ENCODE results near the gene CDK10.
"Not testable (repeated sequence)": the region's sequence is repeated elsewhere in the genome, so short reads cannot be mapped to it uniquely, and the experiment has no call there.

CDK10 gene, protein sequence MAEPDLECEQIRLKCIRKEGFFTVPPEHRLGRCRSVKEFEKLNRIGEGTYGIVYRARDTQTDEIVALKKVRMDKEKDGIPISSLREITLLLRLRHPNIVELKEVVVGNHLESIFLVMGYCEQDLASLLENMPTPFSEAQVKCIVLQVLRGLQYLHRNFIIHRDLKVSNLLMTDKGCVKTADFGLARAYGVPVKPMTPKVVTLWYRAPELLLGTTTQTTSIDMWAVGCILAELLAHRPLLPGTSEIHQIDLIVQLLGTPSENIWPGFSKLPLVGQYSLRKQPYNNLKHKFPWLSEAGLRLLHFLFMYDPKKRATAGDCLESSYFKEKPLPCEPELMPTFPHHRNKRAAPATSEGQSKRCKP

DNA sequence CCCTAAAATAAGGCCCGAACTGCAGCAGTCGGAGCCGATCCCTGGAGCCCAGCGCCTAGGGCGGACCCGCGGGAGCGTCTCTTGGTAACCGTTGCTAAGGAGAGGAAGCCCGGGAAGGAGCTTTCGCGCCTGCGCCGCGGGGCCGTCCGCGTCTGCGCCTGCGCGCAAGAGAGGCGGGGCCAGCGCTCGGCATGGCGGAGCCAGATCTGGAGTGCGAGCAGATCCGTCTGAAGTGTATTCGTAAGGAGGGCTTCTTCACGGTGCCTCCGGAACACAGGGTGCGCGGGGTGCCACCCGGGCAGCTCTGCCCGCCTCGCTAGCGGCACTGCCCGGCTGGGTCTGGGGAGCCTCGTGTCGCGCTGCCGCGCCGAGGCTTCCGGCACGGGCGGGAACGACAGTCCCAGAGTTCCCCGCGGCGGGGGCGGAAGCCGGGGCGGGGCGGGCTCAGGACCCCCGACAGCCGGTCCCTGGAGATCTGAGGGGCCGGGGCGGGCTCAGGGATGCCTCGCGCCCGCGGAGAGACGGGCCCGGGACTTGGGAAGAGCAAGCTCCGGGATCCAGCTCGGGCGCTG is at the start of gene CDK10:
Gene CDK10 (plus strand): TSS at position 170 of the 572 bp plus-strand sequence. CDS start 22 bp downstream, at position 192.
- peak; percentile 82 to 87 for DNase-seq (ENCODE audit: low read depth in 2 of 2)

DNA sequence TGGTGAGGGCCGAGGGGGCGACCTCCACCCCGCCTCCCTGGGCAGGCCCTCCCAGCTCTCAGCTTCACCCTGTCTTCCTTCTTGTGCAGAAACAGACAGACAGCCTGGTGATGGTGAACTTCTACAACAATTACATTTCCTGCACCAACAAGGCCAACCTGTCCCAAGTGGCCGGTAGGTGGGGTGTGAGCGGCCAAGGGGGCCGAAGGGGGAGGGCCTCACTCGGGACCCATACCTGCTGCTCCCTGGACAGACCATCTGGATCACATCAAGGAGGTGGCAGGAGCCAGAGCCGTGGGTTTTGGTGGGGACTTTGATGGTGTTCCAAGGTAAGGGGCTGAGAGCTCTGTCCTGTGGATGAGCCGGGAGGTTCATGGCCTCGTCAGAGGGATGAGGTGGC is 49.1 kb upstream of the CDK10 start:
- DNase-seq (ENCODE audit: low read depth in 2 of 2), result no peak

DNA sequence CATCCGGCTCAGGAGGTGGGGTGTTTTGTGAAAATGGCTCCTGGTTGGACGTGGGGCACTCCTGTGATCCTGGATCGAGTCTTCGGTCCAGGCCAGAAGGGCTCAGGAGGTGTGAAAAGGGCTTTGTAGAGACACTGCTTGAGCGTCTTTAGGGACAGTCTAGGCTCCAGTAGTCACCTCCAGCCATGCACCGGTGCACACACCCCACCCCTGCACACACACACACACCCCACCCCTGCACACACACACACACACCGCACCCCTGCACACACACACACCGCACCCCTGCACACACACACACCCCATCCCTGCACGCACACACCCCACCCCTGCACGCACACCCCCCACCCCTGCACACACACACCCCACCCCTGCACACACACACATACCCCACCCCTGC is 48.0 kb upstream of the CDK10 start:
- DNase-seq (ENCODE audit: low read depth in 2 of 2), result no peak

DNA sequence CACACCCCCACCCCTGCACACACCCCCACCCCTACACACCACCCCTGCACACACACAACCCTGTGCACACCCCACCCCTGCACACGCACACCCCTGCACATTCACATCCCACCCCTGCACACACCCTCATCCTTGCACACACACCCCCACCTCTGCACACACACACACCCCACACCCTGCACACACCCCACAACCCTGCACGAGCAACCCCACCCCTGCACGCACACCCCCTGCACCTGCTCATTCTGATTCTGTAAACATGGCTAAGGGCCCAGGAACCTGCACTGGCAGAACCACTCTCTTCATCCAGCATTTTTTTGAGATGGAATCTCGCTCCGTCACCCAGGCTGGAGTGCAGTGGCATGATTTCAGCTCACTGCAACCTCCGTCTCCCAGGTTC is 47.1 kb upstream of the CDK10 start:
- DNase-seq (ENCODE audit: low read depth in 2 of 2), result no peak

DNA sequence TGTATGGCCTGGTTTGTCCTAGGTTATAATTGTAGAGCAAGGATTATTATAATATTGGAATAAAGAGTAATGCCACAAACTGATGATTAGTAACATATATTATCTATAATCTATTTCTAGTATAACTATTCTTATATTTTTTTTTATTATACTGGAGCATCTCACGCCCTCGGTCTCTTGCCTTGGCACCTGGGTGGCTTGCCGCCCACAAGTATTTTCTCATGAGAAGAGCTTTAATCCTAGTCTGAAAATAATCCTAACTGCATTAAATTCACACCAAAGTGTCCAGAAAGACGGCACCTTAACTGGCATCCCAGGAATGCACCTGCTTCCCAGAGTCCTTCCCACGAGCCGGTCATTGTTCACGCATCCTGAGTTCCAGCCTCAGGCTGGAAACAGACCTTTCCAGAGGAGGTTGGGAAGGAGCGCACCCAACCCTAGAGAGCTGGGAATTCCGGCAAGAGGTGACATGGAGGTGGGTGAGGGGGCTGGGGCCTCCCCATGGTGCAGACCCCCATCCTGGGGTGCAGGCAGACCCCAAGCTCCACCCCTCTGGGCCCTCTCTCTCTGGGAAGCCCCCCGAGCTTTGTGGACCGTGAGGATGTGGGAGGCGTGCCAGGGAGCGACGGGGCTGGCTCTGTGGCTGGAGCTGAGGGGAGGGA is 44.9 kb upstream of the CDK10 start:
- DNase-seq (ENCODE audit: low read depth in 2 of 2), result no peak

DNA sequence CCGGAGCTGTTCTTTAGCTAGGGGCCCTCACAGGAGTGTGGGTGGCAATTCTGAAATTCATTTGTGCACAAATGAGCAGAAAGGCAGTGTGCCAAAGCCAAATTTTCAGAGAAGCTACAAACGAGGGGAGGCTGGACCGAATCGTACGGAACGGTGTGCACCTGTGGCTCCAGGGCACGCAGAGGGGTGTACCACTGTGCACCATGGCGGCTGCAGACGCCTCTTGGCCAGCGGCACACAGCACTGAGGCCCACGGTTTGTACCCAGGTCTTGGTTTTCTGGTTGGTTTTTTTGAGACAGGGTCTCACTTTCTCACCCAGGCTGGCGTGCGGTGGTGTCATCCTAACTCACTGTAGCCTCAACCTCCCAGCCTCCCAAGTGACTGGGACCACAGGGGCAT is 43.9 kb upstream of the CDK10 start:
- no peak for DNase-seq (ENCODE audit: low read depth in 2 of 2)

DNA sequence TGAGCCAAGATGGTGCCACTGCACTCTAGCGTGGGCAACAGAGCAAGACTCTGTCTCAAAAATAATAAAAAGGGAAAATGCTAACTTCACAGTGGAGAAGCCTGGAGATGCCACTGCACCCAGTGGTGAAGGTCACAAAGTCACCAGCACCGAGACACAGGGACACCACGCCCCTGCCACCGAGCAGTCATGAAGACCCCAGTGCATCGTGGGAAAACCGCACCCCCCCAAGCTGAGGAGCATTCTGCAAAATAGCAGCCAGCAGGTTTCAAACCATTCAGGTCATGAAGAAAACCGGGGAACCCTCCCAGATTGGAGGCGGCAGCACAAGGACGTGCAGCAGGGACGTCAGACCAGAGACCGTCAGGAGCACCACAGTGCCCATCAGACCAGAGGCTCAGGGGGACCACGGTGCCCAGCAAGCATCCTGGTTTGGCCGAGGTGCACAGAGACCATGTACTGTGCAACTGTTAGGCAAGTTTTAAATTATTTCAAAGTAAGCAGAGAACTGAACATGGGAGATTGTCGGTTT is 42.7 kb upstream of the CDK10 start:
- DNase-seq (ENCODE audit: low read depth in 2 of 2), result no peak

DNA sequence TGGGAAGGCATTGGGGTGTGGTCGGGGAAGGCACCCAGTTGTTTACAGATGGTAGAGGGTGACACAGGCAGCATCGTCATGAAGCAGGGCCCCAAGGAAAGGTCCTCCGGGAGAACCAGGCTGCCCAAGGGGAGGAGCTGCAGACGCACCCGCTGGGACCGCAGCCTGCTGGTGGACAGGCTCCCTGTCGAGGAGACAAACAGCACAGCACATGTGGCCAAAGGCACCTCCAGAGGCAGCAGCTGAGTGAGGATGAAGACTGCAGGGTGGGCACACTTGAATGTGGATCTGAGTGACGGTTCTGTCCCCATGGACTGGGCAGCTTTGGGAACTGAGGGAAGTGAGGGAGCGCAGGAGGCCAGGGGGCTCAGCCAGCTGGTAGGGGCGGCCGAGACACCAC is 41.4 kb upstream of the CDK10 start:
- no peak for DNase-seq (ENCODE audit: low read depth in 2 of 2)

DNA sequence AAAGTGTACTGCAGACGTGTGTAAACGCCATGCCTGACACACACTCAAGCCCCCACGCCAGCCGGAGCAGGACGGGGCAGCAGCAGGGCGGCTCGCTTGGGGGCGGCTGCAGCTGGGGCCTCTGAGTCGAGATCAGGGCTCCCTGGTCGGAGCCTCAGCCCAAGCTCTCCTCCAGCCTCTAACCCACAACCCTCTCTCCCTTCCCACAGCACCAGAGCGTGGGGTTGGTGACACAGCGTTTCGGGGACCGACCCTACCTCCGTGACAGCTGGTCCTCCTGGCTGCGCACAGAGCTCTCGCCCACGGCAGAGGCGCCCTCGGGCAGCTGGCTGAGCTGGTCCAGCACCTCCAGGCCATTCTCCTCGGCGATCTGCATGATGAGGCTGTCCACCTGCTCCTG is 40.2 kb upstream of the CDK10 start:
- DNase-seq (ENCODE audit: low read depth in 2 of 2), result no peak

DNA sequence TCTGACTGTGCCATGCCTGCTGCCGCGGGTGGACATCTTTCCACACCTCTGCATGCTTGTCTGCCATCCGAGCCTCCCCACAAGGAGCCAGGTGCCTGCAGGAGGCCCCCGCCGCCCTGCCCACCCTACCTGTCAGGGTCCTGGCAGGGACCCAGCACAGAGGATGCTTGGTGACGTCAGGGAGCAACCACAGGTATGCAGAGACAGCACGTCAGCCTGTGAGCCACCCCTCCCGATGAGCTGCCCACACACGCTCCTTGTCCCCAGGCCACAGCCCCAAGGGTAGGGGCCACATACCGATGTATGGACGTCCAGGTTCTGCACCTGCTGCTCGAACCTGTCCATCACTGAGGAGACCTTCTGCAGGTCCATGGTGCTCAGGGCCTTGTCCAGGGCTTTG is 39.6 kb upstream of the CDK10 start:
- DNase-seq (ENCODE audit: low read depth in 2 of 2), result no peak

DNA sequence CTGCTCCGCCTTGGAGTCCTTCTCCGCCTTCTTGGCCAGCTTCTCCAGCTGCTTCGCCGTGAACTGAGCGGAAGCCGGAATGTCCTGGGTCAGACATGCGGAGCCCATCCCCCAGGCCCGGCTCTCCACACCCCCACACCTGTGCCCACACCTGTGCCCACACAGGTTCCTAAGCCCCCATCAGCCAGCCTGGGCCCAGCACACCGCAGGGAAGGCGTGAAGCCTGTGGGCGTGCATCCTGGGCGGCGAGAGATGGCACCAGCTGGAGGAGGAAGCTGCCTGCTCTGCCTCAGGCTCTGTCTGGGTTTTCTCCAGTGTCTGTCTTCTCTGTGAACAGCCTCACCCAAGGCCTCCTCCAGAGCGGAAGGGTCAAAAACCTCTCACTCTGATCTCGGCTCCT is 34.9 kb upstream of the CDK10 start:
- no peak for DNase-seq (ENCODE audit: low read depth in 2 of 2)

DNA sequence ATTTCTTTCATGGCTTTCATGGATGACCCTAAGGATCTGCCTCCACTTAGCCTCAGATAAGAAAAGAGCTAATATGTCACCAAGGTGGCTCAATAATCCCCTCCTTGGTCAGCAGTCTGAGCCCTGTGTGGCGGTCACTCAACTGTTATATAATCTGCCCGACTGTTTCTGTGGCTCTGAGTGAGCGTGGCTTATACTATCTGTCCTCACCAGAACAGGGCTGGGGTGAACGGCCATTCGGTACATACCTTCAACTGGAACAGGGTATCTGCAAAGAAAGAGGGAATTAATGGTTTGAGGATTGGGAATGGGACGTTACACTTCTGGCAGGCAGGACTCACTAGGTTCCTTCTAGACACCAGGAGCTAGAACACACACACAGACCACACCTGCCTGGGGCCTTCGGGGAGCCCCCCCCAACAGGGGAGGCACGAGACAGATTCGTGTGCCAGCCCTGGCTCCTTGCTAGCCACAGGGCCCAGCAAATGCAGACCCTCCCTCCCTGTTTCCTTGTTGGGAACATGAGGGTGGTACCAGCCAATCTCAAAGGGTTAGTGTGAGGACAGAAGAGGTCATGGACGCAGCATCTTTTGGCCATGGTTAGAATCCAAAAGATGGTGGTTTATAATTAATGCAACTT is 32.7 kb upstream of the CDK10 start:
- DNase-seq (ENCODE audit: low read depth in 2 of 2), result no peak

DNA sequence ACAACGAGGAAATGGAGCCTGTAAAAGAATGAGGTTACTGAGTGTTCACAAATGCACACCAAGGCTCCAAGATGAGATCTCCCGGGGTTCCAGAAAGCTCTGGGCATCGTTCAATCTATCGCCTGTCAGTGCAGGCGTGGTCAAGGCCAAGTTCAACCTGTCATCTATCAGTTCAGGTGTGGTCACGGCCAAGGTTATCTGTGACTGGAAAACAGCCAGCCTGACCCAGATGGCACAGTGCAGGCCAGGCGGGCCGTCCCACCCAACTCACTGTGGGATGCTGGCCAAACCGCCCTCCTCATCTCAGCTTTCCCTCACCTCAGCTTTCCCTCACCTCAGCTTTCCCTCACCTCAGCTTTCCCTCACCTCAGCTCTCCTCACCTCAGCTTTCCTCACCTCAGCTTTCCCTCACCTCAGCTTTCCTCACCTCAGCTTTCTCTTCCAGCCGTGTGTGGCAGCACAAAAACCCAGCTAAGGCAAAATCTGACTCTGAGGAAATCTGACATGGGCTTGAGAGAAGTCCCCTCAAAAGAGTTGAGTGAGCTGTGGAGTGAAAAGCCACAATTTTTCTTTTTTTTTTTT is 31.3 kb upstream of the CDK10 start:
- DNase-seq (ENCODE audit: low read depth in 2 of 2), result no peak

DNA sequence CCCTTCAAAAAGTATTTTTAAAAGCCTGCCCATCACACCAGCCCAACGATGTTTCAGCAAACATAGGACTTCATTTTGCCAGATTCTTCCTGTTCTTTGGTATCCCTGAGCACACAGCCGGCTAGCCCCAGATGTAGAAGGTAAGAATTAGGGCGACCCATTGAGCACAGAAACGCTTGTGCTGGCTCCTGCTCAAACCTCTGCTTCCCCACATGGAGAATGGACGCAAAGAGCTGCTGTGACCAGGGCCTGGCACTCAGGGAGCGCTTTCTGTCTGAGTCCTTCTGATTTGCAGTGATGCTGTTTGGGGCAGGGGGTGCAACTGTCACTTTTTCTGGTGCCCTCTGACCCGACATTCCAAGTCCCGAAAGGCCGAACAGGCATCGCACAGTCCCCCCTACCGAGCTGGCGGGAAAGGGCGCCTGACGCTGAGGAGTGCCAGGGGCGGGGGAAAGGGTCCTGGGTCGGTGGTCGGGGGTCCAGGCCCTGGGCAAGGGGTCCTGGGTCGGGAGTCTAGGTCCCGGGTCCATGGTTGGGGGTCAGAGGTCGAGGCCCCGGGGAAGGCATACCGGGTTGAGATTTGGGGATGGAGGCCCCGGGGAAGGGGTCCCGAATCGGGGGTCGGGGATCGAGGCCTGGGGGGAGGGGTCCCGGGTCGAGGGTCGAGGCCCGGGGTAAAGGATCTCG is 29.9 kb upstream of the CDK10 start:
- no peak for DNase-seq (ENCODE audit: low read depth in 2 of 2)

DNA sequence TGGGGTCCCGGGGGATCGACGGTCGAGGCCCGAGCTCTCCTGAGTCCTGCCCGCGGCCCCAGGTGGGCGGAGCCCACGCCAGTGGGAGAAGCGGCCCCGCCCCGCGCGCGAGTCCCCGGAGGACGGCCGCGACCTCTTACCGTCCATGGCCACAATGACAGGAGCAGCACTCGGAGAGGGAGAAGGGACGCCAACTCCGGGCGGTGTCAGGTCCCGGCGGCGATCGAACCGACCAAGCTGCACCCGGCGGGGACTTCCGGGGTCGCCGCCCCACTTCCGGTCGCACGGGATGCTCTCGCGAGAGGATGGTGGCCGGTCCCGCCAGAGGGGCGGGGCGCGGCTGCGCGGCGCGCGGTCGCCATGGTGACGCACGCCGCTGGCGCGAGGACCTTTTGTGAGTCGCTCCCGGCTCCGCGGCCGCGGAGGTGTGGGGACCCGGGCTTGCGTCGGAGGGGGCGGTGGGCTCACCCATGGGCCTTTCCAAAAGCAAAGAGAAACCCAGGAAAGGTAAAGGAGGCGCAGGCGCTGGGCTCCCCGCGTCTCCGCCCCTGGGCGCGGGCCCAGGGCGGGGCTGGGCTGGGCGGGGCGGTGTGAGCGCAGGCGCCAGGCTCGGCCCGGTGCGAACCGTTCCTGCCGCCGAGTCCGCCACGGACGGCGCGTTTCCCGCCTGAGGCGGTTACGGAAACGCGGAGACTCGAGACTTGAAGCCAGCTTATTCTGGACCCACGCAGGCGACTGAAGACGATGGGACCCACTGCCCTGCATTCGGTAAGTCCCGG is 28.9 kb upstream of the CDK10 start, which contains the start of the genes CHMP1A and SPATA33:
Gene CHMP1A (minus strand): TSS at position 267 of the 779 bp plus-strand sequence. CDS start 120 bp downstream, at position 147.
Gene SPATA33 (plus strand): TSS at position 395 of the 779 bp plus-strand sequence. CDS start 76 bp downstream, at position 471.
- DNase-seq (ENCODE audit: low read depth in 2 of 2), result peak; percentile 83 to 87

DNA sequence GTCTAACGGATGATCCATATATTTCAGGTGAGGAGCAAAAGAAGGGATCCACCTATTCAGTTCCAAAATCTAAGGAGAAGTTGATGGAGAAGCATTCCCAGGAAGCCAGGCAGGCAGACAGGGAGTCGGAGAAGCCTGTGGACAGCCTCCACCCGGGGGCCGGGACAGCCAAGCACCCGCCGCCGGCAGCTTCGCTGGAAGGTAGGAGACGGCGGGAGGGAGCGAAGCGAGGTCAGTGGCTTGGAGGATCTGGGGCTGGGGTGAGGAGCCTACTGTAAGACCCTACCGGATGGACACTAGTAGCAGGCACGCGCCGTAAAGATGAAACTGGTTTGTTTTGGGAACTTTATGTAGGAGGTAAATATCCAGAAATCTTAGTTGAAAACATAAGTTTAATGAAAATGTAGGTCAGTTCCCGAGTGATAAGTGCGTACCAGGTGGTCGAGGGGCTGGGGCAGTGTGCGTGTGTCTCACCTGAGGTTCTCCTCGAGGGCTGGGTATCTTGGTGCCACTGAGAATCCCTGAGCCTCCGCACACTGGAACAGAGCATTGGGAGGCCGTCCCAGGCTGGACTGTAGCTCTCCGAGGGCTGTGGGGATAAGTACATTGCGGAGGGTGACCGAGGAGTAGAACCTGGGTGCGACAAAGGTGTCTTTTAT is 28.1 kb upstream of the CDK10 start:
- DNase-seq (ENCODE audit: low read depth in 2 of 2), result no peak

DNA sequence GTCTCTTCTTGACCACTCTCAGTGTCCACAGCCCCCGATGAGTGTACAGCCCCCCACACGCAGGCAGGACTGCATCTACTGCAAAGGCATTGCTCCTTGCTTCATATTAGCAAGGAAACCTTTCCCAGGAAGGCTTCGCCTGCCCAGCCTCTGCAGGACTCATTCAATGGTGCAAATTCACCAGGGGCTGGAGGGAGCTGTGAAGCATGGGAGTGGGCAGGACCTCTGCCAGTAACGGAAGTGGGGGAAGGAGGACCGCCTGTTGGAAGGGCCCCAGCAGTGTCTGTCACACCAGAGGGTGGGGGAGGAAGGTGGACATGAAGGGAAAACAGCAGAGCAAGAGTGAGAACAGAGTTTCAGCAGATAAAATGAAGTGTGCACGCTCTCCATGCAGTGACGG is 26.3 kb upstream of the CDK10 start:
- no peak for DNase-seq (ENCODE audit: low read depth in 2 of 2)

DNA sequence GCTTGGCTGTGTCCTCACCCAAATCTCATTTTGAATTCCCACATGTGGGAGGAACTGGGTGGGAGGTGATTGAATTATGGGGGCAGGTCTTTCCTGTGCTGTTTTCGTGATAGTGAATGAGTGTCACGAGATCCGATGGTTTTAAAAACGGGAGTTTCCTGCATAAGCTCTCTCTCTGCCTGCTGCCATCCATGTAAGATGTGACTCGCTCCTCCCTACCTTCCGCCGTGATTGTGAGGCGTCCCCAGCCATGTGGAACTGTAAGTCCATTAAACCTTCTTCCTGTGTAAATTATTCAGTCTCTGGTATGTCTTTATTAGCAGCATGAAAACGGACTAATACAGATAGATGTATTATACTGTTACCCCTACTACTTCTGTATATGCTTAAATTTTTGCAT is 25.3 kb upstream of the CDK10 start:
- no peak for DNase-seq (ENCODE audit: low read depth in 2 of 2)

DNA sequence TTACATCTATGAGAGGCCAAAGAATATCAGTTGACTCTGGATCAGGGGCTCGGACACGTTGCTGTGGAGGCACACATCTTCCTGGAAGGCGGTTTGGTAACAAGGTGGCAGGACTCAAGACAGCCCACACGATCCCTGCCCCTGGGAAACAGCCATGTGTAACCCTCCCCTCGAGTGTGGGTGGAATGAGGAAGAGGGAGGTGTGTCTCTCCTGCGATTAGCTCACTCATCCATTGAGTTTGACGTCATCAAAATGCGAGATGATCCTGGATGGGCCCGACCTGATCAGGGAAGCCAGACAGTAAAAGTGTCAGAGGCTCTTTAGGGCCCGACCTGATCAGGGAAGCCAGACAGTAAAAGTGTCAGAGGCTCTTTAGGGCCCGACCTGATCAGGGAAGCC is 22.3 kb upstream of the CDK10 start:
- not testable (repeated sequence) for DNase-seq (ENCODE audit: low read depth in 2 of 2)

DNA sequence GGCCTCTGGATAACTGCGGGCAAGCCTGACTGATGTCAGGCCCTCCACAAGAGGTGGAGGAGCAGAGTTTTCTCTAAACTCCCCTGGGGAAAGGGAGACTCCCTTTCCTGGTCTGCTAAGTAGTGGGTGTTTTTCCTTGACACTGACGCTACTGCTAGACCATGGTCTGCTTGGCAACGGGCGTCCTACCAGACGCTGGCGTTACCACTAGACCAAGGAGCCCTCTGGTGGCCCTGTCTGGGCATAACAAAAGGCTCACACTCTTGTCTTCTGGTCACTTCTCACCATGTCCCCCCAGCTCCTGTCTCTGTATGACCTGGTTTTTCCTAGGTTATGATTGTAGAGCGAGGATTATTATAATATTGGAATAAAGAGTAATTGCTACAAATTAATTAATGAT is 19.5 kb upstream of the CDK10 start:
- DNase-seq (ENCODE audit: low read depth in 2 of 2), result not testable (repeated sequence)
